ENCODE data around the gene NEU1.

The NEU1 gene

GRCh38 chr6:31861150-31861549 is 1.5 kb downstream of the NEU1 start:
- no peak overlapping the region for H2AFZ ChIP-seq (ENCODE audit: low read length)
- WGBS, 2 donors (ENCODE audit: extremely low coverage in 2 of 2, insufficient read length in 2 of 2, insufficient replicate concordance in 1 of 2): no CpG with 5 or more reads among the region's 7 CpGs
- DNase-seq (ENCODE audit: low spot score): no peak
- peaks cover 15 to 43% of the 10 kb centered on the region in 2 donors for H3K36me3 ChIP-seq (replicated peaks in 1 of 2; ENCODE audit: control insufficient read depth in 2 of 2, insufficient read depth in 2 of 2, low read length in 2 of 2)
- H3K4me1 ChIP-seq (ENCODE audit: control insufficient read depth in 2 of 2, insufficient read depth in 1 of 2, low read depth in 1 of 2, low read length in 2 of 2): peaks cover 13 to 24% of the 10 kb centered on the region in 2 donors
- peaks cover 0 to 2% of the 10 kb centered on the region in 2 donors for H3K9me3 ChIP-seq (replicated peaks in 1 of 2; ENCODE audit: control insufficient read depth in 2 of 2, insufficient read depth in 1 of 2, low read depth in 1 of 2, low read length in 2 of 2)
- no peak overlapping the region for H2BK5ac ChIP-seq (ENCODE audit: low read length)
- no peak overlapping the region for H3K14ac ChIP-seq (ENCODE audit: low read length)
- no peak overlapping the region for H3K27ac ChIP-seq (replicated peaks; ENCODE audit: low read length)
- H2BK120ac ChIP-seq (ENCODE audit: low read depth, low read length): no peak overlapping the region
- H3K18ac ChIP-seq (ENCODE audit: low read length): no peak overlapping the region
- no peak overlapping the region for H4K8ac ChIP-seq (ENCODE audit: low read depth, low read length)
- H3K4ac ChIP-seq (ENCODE audit: low read length): no peak overlapping the region
- H3K23ac ChIP-seq (ENCODE audit: low read depth, low read length, poor library complexity): no peak overlapping the region
- no peaks in the 10 kb centered on the region for H3K79me1 ChIP-seq (ENCODE audit: low read depth, low read length)
- no peak overlapping the region for H2BK15ac ChIP-seq (ENCODE audit: low read length)
- H3K4me3 ChIP-seq (ENCODE audit: low read length in 2 of 2): no peak overlapping the region
- H4K91ac ChIP-seq (ENCODE audit: low read depth, low read length, poor library complexity): no peak overlapping the region
- no peak overlapping the region for H3K4me2 ChIP-seq (ENCODE audit: insufficient read depth, low read length, poor library complexity, severe bottlenecking)
- no peak overlapping the region for H2BK12ac ChIP-seq (ENCODE audit: low read length)
- H2AK5ac ChIP-seq (ENCODE audit: low read depth, low read length): no peak overlapping the region
- no peak overlapping the region for H3K9ac ChIP-seq (ENCODE audit: low read depth, low read length, poor library complexity)
- H3K27me3 ChIP-seq (ENCODE audit: control insufficient read depth in 3 of 3, insufficient read depth in 3 of 3, low read depth in 1 of 3, low read length in 3 of 3): no peaks in the 10 kb centered on the region

GRCh38 chr6:31860349-31860748 is 2.3 kb downstream of the NEU1 start:
- DNase-seq (ENCODE audit: low spot score): no peak
- WGBS, 2 donors (ENCODE audit: extremely low coverage in 2 of 2, insufficient read length in 2 of 2, insufficient replicate concordance in 1 of 2): no CpG with 5 or more reads among the region's 13 CpGs
- no peak overlapping the region for H4K91ac ChIP-seq (ENCODE audit: low read depth, low read length, poor library complexity)

DNA sequence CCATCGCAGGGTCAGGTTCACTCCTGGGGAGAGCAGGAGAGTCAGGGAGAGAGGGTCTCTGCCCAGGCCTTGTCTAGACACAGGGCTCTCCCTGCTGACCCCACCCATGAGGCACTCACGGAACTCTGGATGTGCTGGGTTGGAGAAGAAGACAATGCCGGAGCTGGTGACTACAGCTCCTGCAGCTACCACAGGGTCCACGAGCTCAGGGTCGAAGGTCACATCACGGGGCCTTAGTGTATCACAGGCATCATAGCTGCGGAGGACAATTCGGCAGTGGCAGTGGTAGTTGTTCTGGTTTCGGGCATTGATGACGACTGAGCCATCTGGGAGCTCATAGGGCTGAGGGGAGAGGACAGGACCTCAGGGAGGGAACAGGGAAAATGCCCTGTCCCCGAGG is 2.7 kb downstream of the NEU1 start:
- peaks cover 15 to 43% of the 10 kb centered on the region in 2 donors for H3K36me3 ChIP-seq (replicated peaks in 1 of 2; ENCODE audit: control insufficient read depth in 2 of 2, insufficient read depth in 2 of 2, low read length in 2 of 2)
- H3K27ac ChIP-seq (replicated peaks; ENCODE audit: low read length): no peak overlapping the region
- H3K4ac ChIP-seq (ENCODE audit: low read length): no peak overlapping the region
- peaks cover 10 to 16% of the 10 kb centered on the region in 2 donors for H3K4me1 ChIP-seq (ENCODE audit: control insufficient read depth in 2 of 2, insufficient read depth in 1 of 2, low read depth in 1 of 2, low read length in 2 of 2)
- H3K27me3 ChIP-seq (ENCODE audit: control insufficient read depth in 3 of 3, insufficient read depth in 3 of 3, low read depth in 1 of 3, low read length in 3 of 3): no peaks in the 10 kb centered on the region
- no peak overlapping the region for H2BK120ac ChIP-seq (ENCODE audit: low read depth, low read length)
- no peak for DNase-seq (ENCODE audit: low spot score)
- no peak overlapping the region for H3K9ac ChIP-seq (ENCODE audit: low read depth, low read length, poor library complexity)
- H3K23ac ChIP-seq (ENCODE audit: low read depth, low read length, poor library complexity): no peak overlapping the region
- H3K14ac ChIP-seq (ENCODE audit: low read length): no peak overlapping the region
- H3K4me3 ChIP-seq (ENCODE audit: low read length in 2 of 2): peak overlapping the region in 1 of 2 donors; percentile 48
- H2AFZ ChIP-seq (ENCODE audit: low read length): no peak overlapping the region
- H4K8ac ChIP-seq (ENCODE audit: low read depth, low read length): no peak overlapping the region
- no peak overlapping the region for H2BK12ac ChIP-seq (ENCODE audit: low read length)
- H3K79me1 ChIP-seq (ENCODE audit: low read depth, low read length): no peaks in the 10 kb centered on the region
- no peak overlapping the region for H4K91ac ChIP-seq (ENCODE audit: low read depth, low read length, poor library complexity)
- H2AK5ac ChIP-seq (ENCODE audit: low read depth, low read length): no peak overlapping the region
- WGBS, 2 donors (ENCODE audit: extremely low coverage in 2 of 2, insufficient read length in 2 of 2, insufficient replicate concordance in 1 of 2): no CpG with 5 or more reads among the region's 11 CpGs
- no peak overlapping the region for H2BK15ac ChIP-seq (ENCODE audit: low read length)
- H3K4me2 ChIP-seq (ENCODE audit: insufficient read depth, low read length, poor library complexity, severe bottlenecking): no peak overlapping the region
- H3K9me3 ChIP-seq (replicated peaks in 1 of 2; ENCODE audit: control insufficient read depth in 2 of 2, insufficient read depth in 1 of 2, low read depth in 1 of 2, low read length in 2 of 2): peaks cover 0 to 2% of the 10 kb centered on the region in 2 donors
- no peak overlapping the region for H2BK5ac ChIP-seq (ENCODE audit: low read length)
- no peak overlapping the region for H3K18ac ChIP-seq (ENCODE audit: low read length)

More at GRCh38 chr6:31860349-31860748, 2.3 kb downstream of the NEU1 start:
- Histone ChIP-seq H3K36me3 (replicated peaks in 1 of 2; ENCODE audit: control insufficient read depth in 2 of 2, insufficient read depth in 2 of 2, low read length in 2 of 2) (peaks cover 15 to 43% of the 10 kb centered on the region in 2 donors), H3K4me2 (ENCODE audit: insufficient read depth, low read length, poor library complexity, severe bottlenecking) (no peak overlapping the region), H3K9ac (ENCODE audit: low read depth, low read length, poor library complexity) (no peak overlapping the region), H3K79me1 (ENCODE audit: low read depth, low read length) (no peaks in the 10 kb centered on the region), H3K4me1 (ENCODE audit: control insufficient read depth in 2 of 2, insufficient read depth in 1 of 2, low read depth in 1 of 2, low read length in 2 of 2) (peaks cover 13 to 20% of the 10 kb centered on the region in 2 donors), H3K9me3 (replicated peaks in 1 of 2; ENCODE audit: control insufficient read depth in 2 of 2, insufficient read depth in 1 of 2, low read depth in 1 of 2, low read length in 2 of 2) (peaks cover 0 to 2% of the 10 kb centered on the region in 2 donors), H2AK5ac (ENCODE audit: low read depth, low read length) (no peak overlapping the region), H2BK5ac (ENCODE audit: low read length) (no peak overlapping the region), H3K4me3 (ENCODE audit: low read length in 2 of 2) (no peak overlapping the region), H3K27me3 (ENCODE audit: control insufficient read depth in 3 of 3, insufficient read depth in 3 of 3, low read depth in 1 of 3, low read length in 3 of 3) (no peaks in the 10 kb centered on the region), H2AFZ (ENCODE audit: low read length) (no peak overlapping the region), H4K8ac (ENCODE audit: low read depth, low read length) (no peak overlapping the region), H3K18ac (ENCODE audit: low read length) (no peak overlapping the region), H2BK12ac (ENCODE audit: low read length) (no peak overlapping the region), H3K4ac (ENCODE audit: low read length) (no peak overlapping the region), H2BK120ac (ENCODE audit: low read depth, low read length) (no peak overlapping the region), H2BK15ac (ENCODE audit: low read length) (no peak overlapping the region), H3K27ac (replicated peaks; ENCODE audit: low read length) (no peak overlapping the region), H3K23ac (ENCODE audit: low read depth, low read length, poor library complexity) (peak overlapping the region; percentile 20), H3K14ac (ENCODE audit: low read length) (no peak overlapping the region)

- no peak overlapping the region for H3K4me3 ChIP-seq (ENCODE audit: low read length in 2 of 2)
- H3K4me2 ChIP-seq (ENCODE audit: insufficient read depth, low read length, poor library complexity, severe bottlenecking): no peak overlapping the region
- no peak overlapping the region for H2BK5ac ChIP-seq (ENCODE audit: low read length)
- H3K79me1 ChIP-seq (ENCODE audit: low read depth, low read length): no peaks in the 10 kb centered on the region
- H3K4ac ChIP-seq (ENCODE audit: low read length): no peak overlapping the region
- no peak overlapping the region for H4K91ac ChIP-seq (ENCODE audit: low read depth, low read length, poor library complexity)
- no peaks in the 10 kb centered on the region for H3K27me3 ChIP-seq (ENCODE audit: control insufficient read depth in 3 of 3, insufficient read depth in 3 of 3, low read depth in 1 of 3, low read length in 3 of 3)
- H3K4me1 ChIP-seq (ENCODE audit: control insufficient read depth in 2 of 2, insufficient read depth in 1 of 2, low read depth in 1 of 2, low read length in 2 of 2): peaks cover 5 to 10% of the 10 kb centered on the region in 2 donors
- no peak overlapping the region for H4K8ac ChIP-seq (ENCODE audit: low read depth, low read length)
- no peak overlapping the region for H2AK5ac ChIP-seq (ENCODE audit: low read depth, low read length)
- no peak overlapping the region for H3K14ac ChIP-seq (ENCODE audit: low read length)
- no peak overlapping the region for H3K9ac ChIP-seq (ENCODE audit: low read depth, low read length, poor library complexity)
- H2AFZ ChIP-seq (ENCODE audit: low read length): no peak overlapping the region
- H2BK12ac ChIP-seq (ENCODE audit: low read length): no peak overlapping the region
- H2BK120ac ChIP-seq (ENCODE audit: low read depth, low read length): no peak overlapping the region
- no peak for DNase-seq (ENCODE audit: low spot score)
- peaks cover 15 to 43% of the 10 kb centered on the region in 2 donors for H3K36me3 ChIP-seq (replicated peaks in 1 of 2; ENCODE audit: control insufficient read depth in 2 of 2, insufficient read depth in 2 of 2, low read length in 2 of 2)
- H2BK15ac ChIP-seq (ENCODE audit: low read length): no peak overlapping the region
- H3K18ac ChIP-seq (ENCODE audit: low read length): no peak overlapping the region
- peaks cover 0 to 2% of the 10 kb centered on the region in 2 donors for H3K9me3 ChIP-seq (replicated peaks in 1 of 2; ENCODE audit: control insufficient read depth in 2 of 2, insufficient read depth in 1 of 2, low read depth in 1 of 2, low read length in 2 of 2)
- WGBS, 2 donors (ENCODE audit: extremely low coverage in 2 of 2, insufficient read length in 2 of 2, insufficient replicate concordance in 1 of 2): no CpG with 5 or more reads among the region's 8 CpGs
- no peak overlapping the region for H3K23ac ChIP-seq (ENCODE audit: low read depth, low read length, poor library complexity)
- no peak overlapping the region for H3K27ac ChIP-seq (replicated peaks; ENCODE audit: low read length)
Observed at GRCh38 chr6:31858707-31859106, 3.9 kb downstream of the NEU1 start.
